Right lobe of liver (tissue), 6 donors: Measurements from ENCODE around the gene ALS2. TPM values are rescaled to one million over a fixed set of nuclear protein-coding genes. Genes with fewer than 3 reads are reported as not detected.

Experiments used
- ATAC-seq, 4 donors: fragments of 200-7000 bp; cut with Tn5 transposase; one replicate each; pipeline ENCODE4 v1.9.1; 2020; ENCODE audit warnings: mild to moderate bottlenecking in 4 of 4, moderate library complexity in 4 of 4
- DNase-seq, 3 donors: peaks; one replicate each; pipeline ENCODE4 v3.0.0-alpha.2; 2020
- H3K27ac ChIP-seq, 3 donors: fragments of 200-600 bp; one replicate each; pipeline ENCODE4 v1.8.0; 2022
- H3K27me3 ChIP-seq, 2 donors: fragments of 200-600 bp; one replicate each; pipeline ENCODE4 v1.8.0; 2022
- H3K36me3 ChIP-seq, 4 donors: fragments of 200-600 bp; sonication (generic) in 1 of 4; one replicate each; pipeline versions ENCODE4 v1.5.1 to v1.8.0; 2017 to 2022; ENCODE audit warnings: control low read depth in 1 of 4
- H3K4me1 ChIP-seq, 4 donors: fragments of 200-600 bp; sonication (generic) in 1 of 4; one replicate each; pipeline versions ENCODE4 v1.5.1 to v1.8.0; 2017 to 2022; ENCODE audit warnings: control low read depth in 1 of 4
- H3K4me3 ChIP-seq, 3 donors: fragments of 200-600 bp; one replicate each; pipeline ENCODE4 v1.8.0; 2022
- H3K9me3 ChIP-seq, 4 donors: fragments of 200-600 bp; sonication (generic) in 1 of 4; one replicate each; pipeline versions ENCODE4 v1.5.1 to v1.8.0; 2017 to 2022; ENCODE audit warnings: control low read depth in 1 of 4
- CTCF ChIP-seq, 4 donors: fragments of 200-600 bp in 3 of 4; fragments of 450-650 bp in 1 of 4; IDR thresholded peaks; one replicate each; pipeline versions ENCODE4 v1.5.1 to v1.8.0; 2016 to 2022; ENCODE audit warnings: antibody characterized with exemption in 4 of 4, mild to moderate bottlenecking in 2 of 4
- POLR2A ChIP-seq: fragments of 450-650 bp; IDR thresholded peaks from one replicate; pipeline ENCODE4 v1.6.1; 2017; ENCODE audit warnings: antibody characterized with exemption, mild to moderate bottlenecking
- WGBS: methylation state at CpG from one replicate; pipeline ENCODE4 v1.1.6; 2018; ENCODE audit warnings: low coverage, low lambda C conversion rate; ENCODE audit not compliant: insufficient coverage; ENCODE audit errors: missing lambda C conversion rate; 5-methylcytosine and 5-hydroxymethylcytosine counted together
- intact Hi-C, 2 donors: fragments of 100-400 bp; cut with DNase I; formaldehyde crosslinking; loops; one replicate each; pipeline versions ENCODE4 v1.11.2 to v1.14.1; 2022
- small RNA-seq, 2 experiments: library from RNA; depleted of rRNA; stranded (forward); fragments of <200 nt; gene quantifications; one replicate each; pipeline ENCODE3, GENCODE V24; 2016
- total RNA-seq, 6 experiments: library from RNA; depleted of rRNA in 2 of 6; stranded (reverse); fragments of >200 nt in 2 of 6; fragmentation: NEBNext Ultra II Directional in 3 of 6; extraction: Animal tissue kit (Norgen Biotek cat#: 25700) in 3 of 6; gene quantifications; one replicate each; pipeline versions ENCODE4 v1.1.0 to v1.2.4, GENCODE V29; 2016 to 2023
- donor health status: DM: no; HTN: yes; CAD: no.
- donor health status: DM: no; HTN: no; CAD: no.
- donor health status: DM: no; HTN: no; CAD: no.
- donor health status: DM: no; HTN: yes; CAD: no.
- donor health status: DM: no; HTN: yes; CAD: no.

ALS2 gene
- total RNA-seq, 6 experiments from 2014 or later, result 15.8 to 24.9 (median 20.3) TPM

- ATAC-seq (no peak), DNase-seq (no peak)
- Histone ChIP-seq H3K4me3 (no peak overlapping the region), H3K9me3 (no peaks in the 10 kb centered on the region), H3K4me1 (no peaks in the 10 kb centered on the region), H3K27ac (no peak overlapping the region), H3K27me3 (no peaks in the 10 kb centered on the region), H3K36me3 (no peaks in the 10 kb centered on the region)
- intact Hi-C loops, result no loop called here
- TF ChIP-seq CTCF (IDR thresholded peaks at IDR 0.05), result no peak
- TF ChIP-seq POLR2A, result no peak
- WGBS, result 54% methylated on average over 6 of the region's 6 CpGs
These were observed 127.5 kb downstream of the ALS2 start for GRCh38 chr2:201653221-201653620.

Small RNA genes within 50 kb of the gene (small RNA-seq; reads per million reads assigned to genes)
- gene RF00019 (0 reads per million in 2 experiments), gene UBE2V1P11 (0 reads per million in 2 experiments)

Other genes with a start within 250 kb of the ALS2 start
- gene TMEM237, start 137.4 kb downstream of the ALS2 start, total RNA-seq, result 1 to 10 TPM; 2.2 to 4.1 (median 2.6) TPM
- gene MPP4, start 82.3 kb downstream of the ALS2 start, total RNA-seq, result under 1 TPM in 2 of 6 experiments, not detected in 4; 0.12 to 0.15 TPM
- gene CDK15, start 25.6 kb upstream of the ALS2 start, total RNA-seq, result not detected